Cardiac fibroblast (primary cell): ENCODE measurements around the gene LRRC38.

Experiments
- DNase-seq, 2 donors: peaks; one replicate each; pipeline versions ENCODE4 v3.0.0 to v3.0.0-alpha.2; 2010; ENCODE audit warnings: low read depth in 2 of 2
- H3K4me3 ChIP-seq, 2 donors: replicated peaks in 1 of 2; 1 replicate in 1 of 2; 2 replicates in 1 of 2; pipeline ENCODE4 v1.5.1; 2011; ENCODE audit warnings: low read depth in 2 of 2, low read length in 2 of 2, mild to moderate bottlenecking in 2 of 2, moderate library complexity in 1 of 2
- TF ChIP-seq, protein P1 (sequence below): IDR thresholded peaks from one replicate; pipeline ENCODE4 v1.5.1; 2011; ENCODE audit warnings: low read depth, mild to moderate bottlenecking, low read length, inconsistent platforms

The LRRC38 gene

GRCh38 chr1:13507075-13507474, 6.7 kb downstream of the LRRC38 start:
- DNase-seq: no peak
- H3K4me3 ChIP-seq: no peak overlapping the region
- TF ChIP-seq, protein P1, sequence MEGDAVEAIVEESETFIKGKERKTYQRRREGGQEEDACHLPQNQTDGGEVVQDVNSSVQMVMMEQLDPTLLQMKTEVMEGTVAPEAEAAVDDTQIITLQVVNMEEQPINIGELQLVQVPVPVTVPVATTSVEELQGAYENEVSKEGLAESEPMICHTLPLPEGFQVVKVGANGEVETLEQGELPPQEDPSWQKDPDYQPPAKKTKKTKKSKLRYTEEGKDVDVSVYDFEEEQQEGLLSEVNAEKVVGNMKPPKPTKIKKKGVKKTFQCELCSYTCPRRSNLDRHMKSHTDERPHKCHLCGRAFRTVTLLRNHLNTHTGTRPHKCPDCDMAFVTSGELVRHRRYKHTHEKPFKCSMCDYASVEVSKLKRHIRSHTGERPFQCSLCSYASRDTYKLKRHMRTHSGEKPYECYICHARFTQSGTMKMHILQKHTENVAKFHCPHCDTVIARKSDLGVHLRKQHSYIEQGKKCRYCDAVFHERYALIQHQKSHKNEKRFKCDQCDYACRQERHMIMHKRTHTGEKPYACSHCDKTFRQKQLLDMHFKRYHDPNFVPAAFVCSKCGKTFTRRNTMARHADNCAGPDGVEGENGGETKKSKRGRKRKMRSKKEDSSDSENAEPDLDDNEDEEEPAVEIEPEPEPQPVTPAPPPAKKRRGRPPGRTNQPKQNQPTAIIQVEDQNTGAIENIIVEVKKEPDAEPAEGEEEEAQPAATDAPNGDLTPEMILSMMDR: no peak

- TF ChIP-seq, protein P1: no peak
- no peak overlapping the region for H3K4me3 ChIP-seq
- DNase-seq: no peak
Observed at GRCh38 chr1:13505020-13505419, 8.8 kb downstream of the LRRC38 start.

DNA sequence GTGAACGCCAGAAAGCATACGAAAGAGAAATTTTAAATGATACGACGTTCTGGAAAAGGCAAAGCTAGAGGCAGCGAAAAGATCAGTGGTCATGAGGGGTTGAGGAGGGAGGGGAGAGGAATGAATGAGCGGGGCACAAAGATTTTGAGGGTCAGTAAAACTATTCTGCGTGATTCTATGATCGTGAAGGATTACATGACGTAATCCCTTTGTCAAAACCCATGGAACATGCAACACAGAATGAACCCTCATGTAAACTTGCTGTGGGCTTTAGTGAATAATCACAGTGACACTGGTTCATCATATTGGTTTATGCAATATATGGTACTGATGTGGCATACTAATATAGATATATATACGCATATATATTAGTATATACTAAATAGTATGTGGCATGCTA, 13.0 kb downstream of the LRRC38 start:
- no peak overlapping the region for H3K4me3 ChIP-seq
- no peak for DNase-seq
- TF ChIP-seq, protein P1: no peak

DNA sequence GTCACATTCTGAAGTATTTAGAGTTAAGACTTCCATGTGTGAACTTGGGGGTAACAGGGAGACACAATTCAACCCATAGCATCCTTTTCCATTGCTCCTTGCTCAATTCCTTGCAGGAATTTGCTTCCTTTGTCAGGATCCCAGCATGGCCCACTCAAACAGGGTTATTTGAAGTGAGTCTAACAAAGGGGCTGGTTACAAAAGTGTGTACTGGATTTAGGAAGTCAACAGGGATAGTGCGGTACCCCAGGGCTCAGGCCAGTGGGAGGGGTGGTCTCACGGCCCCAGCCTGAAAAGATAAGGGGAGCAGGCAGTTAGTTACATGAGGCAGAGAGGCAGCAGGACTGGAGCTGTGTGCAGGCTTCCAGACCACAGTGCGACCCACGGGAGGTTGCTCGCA, 14.4 kb downstream of the LRRC38 start:
- TF ChIP-seq, protein P1: no peak
- H3K4me3 ChIP-seq: no peak overlapping the region
- no peak for DNase-seq

GRCh38 chr1:13498553-13498952, 15.2 kb downstream of the LRRC38 start:
- no peak for DNase-seq
- TF ChIP-seq, protein P1: no peak
- no peak overlapping the region for H3K4me3 ChIP-seq

DNA sequence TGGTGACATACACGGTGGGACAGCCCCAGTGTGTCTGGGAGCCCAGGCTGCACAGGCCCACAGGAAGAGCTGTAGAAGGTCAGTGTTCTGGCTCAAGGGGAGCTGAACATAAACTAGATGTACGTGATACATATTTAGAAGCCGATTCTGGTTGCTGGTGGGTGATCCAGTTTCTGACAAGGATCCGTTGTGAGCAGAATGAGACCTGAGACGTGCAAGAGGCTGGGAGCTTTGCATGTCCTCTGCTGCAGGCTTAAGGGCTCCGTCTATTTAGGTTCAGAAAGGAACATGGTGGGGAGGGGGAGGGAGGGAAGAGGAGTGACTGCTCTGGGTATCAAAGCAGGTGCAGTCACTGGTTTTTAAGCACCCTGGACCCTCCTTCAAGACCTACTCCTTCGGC, 18.6 kb downstream of the LRRC38 start:
- H3K4me3 ChIP-seq: no peak overlapping the region
- no peak for DNase-seq
- TF ChIP-seq, protein P1: no peak

DNA sequence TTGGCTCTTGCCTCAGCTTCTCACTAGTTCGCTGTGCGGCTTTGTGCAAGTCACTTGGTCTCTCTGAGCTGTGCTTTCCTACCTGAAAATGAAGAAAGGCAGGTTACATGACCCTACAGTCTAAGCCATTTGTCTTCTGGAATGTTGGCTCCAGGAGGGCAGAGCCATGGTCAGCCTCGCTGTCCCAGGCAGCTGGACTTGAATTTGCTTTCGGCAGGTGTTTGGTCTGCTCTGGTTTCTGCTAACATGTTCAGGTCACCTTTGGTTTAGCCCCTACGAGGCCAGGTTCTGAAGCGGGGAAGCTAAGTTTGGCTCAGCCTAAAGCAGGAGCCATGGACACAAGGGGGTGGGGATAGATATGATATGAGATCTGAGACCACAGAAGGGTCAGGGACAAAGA, 19.1 kb downstream of the LRRC38 start:
- H3K4me3 ChIP-seq: no peak overlapping the region
- TF ChIP-seq, protein P1: no peak
- DNase-seq: no peak
